Measurements from ENCODE around the gene PSTK. TPM values are rescaled to one million over a fixed set of nuclear protein-coding genes. Genes with fewer than 3 reads are reported as not detected.

The PSTK gene
- total RNA-seq, 1 donor from 2014 or later: not detected

DNA sequence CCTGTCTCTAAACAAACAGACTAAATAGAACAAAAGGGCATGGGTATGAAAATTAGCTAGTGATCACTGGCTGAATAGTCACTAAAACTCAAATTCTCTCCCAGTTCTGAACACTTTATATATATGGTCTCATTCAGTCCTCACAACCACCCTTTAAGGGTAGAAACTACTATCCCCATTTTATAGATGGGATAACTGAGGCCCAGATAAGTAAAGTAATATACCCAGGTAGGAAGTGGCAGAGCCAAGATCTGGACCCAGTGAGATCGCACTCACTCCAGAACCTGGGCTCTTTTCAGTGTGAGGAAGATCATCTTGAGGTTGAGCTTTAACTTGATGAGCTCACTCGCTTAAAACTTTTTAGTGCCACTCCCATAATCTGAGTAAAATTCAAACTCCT is 4.5 kb downstream of the PSTK start:
- intact Hi-C loops (cut with DNase I): no loop called here
- no peak overlapping the region for H3K4me3 ChIP-seq
- H3K27ac ChIP-seq: no peak overlapping the region
- no peak for TF ChIP-seq CTCF (IDR thresholded peaks at IDR 0.05)
- DNase-seq (ENCODE audit: low spot score in 2 of 2): no peak
- H3K4me1 ChIP-seq: peaks cover 0 to 2% of the 10 kb centered on the region in 2 donors
- H3K36me3 ChIP-seq: no peaks in the 10 kb centered on the region
- H3K9me3 ChIP-seq: no peaks in the 10 kb centered on the region
- no peaks in the 10 kb centered on the region for H3K27me3 ChIP-seq

- H3K27me3 ChIP-seq: no peaks in the 10 kb centered on the region
- H3K4me1 ChIP-seq: no peaks in the 10 kb centered on the region
- no peaks in the 10 kb centered on the region for H3K36me3 ChIP-seq
- intact Hi-C loops (cut with DNase I): no loop called here
- no peak overlapping the region for H3K27ac ChIP-seq
- no peak overlapping the region for H3K4me3 ChIP-seq
- no peaks in the 10 kb centered on the region for H3K9me3 ChIP-seq
- TF ChIP-seq CTCF (IDR thresholded peaks at IDR 0.05): no peak
- no peak for DNase-seq (ENCODE audit: low spot score in 2 of 2)
These were observed 6.1 kb downstream of the PSTK start for GRCh38 chr10:122986335-122986734.

DNA sequence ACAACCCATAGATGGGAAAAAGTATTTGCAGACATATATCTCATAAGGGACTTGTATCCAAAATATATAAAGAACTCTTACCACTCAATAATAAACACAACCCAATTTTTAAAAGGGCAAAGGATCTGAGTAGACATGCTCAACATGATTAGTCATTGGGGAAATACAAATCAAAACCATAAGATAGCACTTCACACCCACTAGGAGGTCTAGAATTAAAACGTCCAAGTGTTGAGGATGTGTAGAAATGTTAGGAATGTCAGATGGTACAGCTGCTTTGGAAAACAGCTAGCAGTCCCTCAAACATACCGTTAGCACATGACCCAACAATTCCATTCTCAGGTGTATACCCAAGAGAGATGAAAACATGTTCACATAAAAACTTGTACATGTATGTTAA is 8.3 kb downstream of the PSTK start:
- Histone ChIP-seq H3K36me3 (peaks cover 0 to 3% of the 10 kb centered on the region in 2 donors), H3K4me3 (no peak overlapping the region), H3K27ac (no peak overlapping the region), H3K4me1 (no peaks in the 10 kb centered on the region), H3K9me3 (no peaks in the 10 kb centered on the region), H3K27me3 (no peaks in the 10 kb centered on the region)
- no peak for TF ChIP-seq CTCF (IDR thresholded peaks at IDR 0.05)
- no peak for DNase-seq (ENCODE audit: low spot score in 2 of 2)
- intact Hi-C loops (cut with DNase I): no loop called here

DNA sequence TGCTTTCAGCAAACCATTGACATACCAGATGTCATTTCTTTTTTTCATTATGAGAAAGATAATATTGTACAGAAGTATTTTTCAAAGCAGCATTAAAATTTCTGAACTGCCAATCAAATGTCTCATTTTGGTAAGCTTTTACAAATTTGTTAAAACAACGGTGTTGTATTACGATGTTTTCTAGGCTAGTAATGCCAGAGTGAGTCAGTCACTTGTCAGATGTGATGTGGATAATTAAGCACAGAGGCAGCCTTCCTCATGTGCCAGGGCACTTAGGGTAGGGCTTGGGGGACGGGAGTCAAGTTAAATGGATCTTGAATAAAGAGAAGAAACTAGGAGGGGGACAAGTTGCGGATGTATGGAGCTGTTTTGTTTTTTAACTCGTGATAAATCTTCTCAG is 10.1 kb downstream of the PSTK start:
- H3K4me3 ChIP-seq: no peak overlapping the region
- DNase-seq (ENCODE audit: low spot score in 2 of 2): no peak
- H3K4me1 ChIP-seq: no peaks in the 10 kb centered on the region
- no peaks in the 10 kb centered on the region for H3K9me3 ChIP-seq
- H3K36me3 ChIP-seq: peaks cover 14 to 21% of the 10 kb centered on the region in 2 donors
- H3K27me3 ChIP-seq: no peaks in the 10 kb centered on the region
- TF ChIP-seq CTCF (IDR thresholded peaks at IDR 0.05): no peak
- intact Hi-C loops (cut with DNase I): no loop called here
- no peak overlapping the region for H3K27ac ChIP-seq

DNA sequence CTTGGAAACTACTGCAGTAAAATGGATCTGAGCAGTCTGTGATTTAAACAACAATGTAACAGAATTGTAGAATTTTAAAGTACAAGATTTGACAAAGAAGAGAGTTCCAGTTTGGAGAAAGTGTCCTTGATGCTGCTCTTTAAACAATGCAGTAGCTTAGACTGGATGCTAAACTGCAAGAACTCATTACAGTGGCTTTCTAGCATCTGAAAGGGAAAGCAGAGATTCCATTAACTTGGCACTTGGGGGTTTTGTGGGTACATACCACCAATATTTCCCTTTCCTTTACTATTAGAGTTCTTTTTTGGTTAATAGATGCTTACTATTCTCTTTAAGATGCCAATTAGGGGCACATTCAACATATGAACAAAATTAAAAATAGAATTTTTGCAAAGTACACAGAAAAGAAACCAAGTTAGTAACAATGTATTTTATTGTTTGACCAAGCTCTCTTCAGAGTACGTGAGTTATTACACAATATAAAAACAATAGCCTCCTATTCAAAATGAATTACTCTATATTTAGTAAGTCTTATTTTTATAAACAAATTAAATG is 11.9 kb downstream of the PSTK start:
- no peak overlapping the region for H3K4me3 ChIP-seq
- no peaks in the 10 kb centered on the region for H3K9me3 ChIP-seq
- no peaks in the 10 kb centered on the region for H3K4me1 ChIP-seq
- no peak for DNase-seq (ENCODE audit: low spot score in 2 of 2)
- intact Hi-C loops (cut with DNase I): no loop called here
- TF ChIP-seq CTCF (IDR thresholded peaks at IDR 0.05): no peak
- peaks cover 24 to 34% of the 10 kb centered on the region in 2 donors for H3K36me3 ChIP-seq
- H3K27me3 ChIP-seq: no peaks in the 10 kb centered on the region
- H3K27ac ChIP-seq: no peak overlapping the region

- intact Hi-C loops (cut with DNase I): no loop called here
- TF ChIP-seq CTCF (IDR thresholded peaks at IDR 0.05): no peak
- H3K9me3 ChIP-seq: no peaks in the 10 kb centered on the region
- H3K36me3 ChIP-seq: peaks cover 32 to 34% of the 10 kb centered on the region in 2 donors
- H3K27me3 ChIP-seq: no peaks in the 10 kb centered on the region
- no peak for DNase-seq (ENCODE audit: low spot score in 2 of 2)
- H3K4me1 ChIP-seq: no peaks in the 10 kb centered on the region
- no peak overlapping the region for H3K27ac ChIP-seq
- H3K4me3 ChIP-seq: no peak overlapping the region
These were observed 13.7 kb downstream of the PSTK start for GRCh38 chr10:122993797-122994336.

Data from ascending aorta (tissue), 2 donors.